Bronchial epithelial cell (primary cell): ENCODE measurements around the gene IRX4. TPM values are rescaled to one million over a fixed set of nuclear protein-coding genes. Genes with fewer than 3 reads are reported as not detected.
A peak's percentile ranks its signal among the peaks of the same experiment; 100 is the strongest.
"Not testable (repeated sequence)": the region's sequence is repeated elsewhere in the genome, so short reads cannot be mapped to it uniquely, and the experiment has no call there.

ENCODE experiments used
- DNase-seq: peaks from one replicate; pipeline ENCODE4 v3.0.0-alpha.2; 2010; ENCODE audit warnings: low read depth
- FAIRE-seq: peaks from 2 replicates; lab custom pipeline; 2011; peaks lifted over from hg19 to GRCh38; lab: Jason Lieb, UNC
- H3K27me3 ChIP-seq: 2 replicates; pipeline ENCODE4 v1.5.1; 2011; ENCODE audit warnings: low read length; ENCODE audit not compliant: control insufficient read depth, insufficient read depth
- H3K36me3 ChIP-seq: 2 replicates; pipeline ENCODE4 v1.5.1; 2011; ENCODE audit warnings: low read length; ENCODE audit not compliant: control insufficient read depth, insufficient read depth
- H3K4me3 ChIP-seq: 2 replicates; pipeline ENCODE4 v1.5.1; 2011; ENCODE audit warnings: mild to moderate bottlenecking, low read depth, low read length, control low read depth
- total RNA-seq: library from RNA; depleted of rRNA; stranded (reverse); fragments of >200 nt; gene quantifications from 2 replicates; pipeline ENCODE4 v1.2.1, GENCODE V29; 2014
- TF ChIP-seq, protein P1 (sequence below): IDR thresholded peaks from 2 replicates; pipeline ENCODE4 v1.5.1; 2011; ENCODE audit warnings: mild to moderate bottlenecking, moderate library complexity, low read length, control low read depth, inconsistent platforms; ENCODE audit not compliant: insufficient read depth, severe bottlenecking

IRX4 gene
- total RNA-seq, 1 donor from 2014 or later = 1.1 TPM

DNA sequence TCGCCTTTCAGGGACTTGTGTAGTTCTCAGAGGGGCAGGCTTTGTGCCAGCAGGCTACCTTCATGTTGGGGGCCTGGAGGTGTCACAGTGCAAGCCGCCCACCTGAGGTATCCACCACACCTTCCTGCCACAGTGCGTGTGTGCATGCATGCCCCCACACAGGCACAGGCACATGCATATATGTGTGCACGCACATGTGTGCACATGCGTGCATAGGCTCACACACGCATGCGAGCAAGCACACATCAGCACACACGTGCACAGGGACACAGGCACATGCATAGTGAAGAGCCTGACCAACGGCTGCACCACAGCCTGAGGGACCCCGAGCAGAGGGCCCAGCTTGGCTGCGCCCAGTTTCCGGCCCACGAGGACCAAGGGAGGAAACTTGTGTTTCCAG lies 36.1 kb downstream of the IRX4 start:
- TF ChIP-seq, protein P1, sequence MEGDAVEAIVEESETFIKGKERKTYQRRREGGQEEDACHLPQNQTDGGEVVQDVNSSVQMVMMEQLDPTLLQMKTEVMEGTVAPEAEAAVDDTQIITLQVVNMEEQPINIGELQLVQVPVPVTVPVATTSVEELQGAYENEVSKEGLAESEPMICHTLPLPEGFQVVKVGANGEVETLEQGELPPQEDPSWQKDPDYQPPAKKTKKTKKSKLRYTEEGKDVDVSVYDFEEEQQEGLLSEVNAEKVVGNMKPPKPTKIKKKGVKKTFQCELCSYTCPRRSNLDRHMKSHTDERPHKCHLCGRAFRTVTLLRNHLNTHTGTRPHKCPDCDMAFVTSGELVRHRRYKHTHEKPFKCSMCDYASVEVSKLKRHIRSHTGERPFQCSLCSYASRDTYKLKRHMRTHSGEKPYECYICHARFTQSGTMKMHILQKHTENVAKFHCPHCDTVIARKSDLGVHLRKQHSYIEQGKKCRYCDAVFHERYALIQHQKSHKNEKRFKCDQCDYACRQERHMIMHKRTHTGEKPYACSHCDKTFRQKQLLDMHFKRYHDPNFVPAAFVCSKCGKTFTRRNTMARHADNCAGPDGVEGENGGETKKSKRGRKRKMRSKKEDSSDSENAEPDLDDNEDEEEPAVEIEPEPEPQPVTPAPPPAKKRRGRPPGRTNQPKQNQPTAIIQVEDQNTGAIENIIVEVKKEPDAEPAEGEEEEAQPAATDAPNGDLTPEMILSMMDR = no peak
- FAIRE-seq (no peak), DNase-seq (no peak)
- H3K4me3 ChIP-seq = no peak overlapping the region
- no peaks in the 10 kb centered on the region for H3K36me3 ChIP-seq
- H3K27me3 ChIP-seq = peaks cover 5% of the 10 kb centered on the region

DNA sequence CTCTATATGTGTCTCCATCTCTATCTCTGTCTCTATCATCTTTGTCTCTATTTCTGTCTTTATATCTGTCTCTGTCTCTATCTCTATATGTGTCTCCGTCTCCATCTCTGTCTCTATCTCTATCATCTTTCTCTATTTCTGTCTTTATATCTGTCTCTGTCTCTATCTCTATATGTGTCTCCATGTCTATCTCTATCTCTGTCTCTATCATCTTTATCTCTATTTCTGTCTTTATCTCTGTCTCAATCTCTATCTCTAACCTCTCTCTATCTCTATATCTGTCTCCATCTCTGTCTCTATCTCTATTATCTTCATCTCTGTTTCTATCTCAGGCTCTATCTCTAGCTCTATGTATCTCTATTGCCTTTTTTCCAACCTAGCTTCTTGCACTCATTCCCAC lies 37.0 kb downstream of the IRX4 start:
- Histone ChIP-seq H3K27me3 (peaks cover 5% of the 10 kb centered on the region), H3K4me3 (no peak overlapping the region), H3K36me3 (no peaks in the 10 kb centered on the region)
- TF ChIP-seq, protein P1 = no peak
- FAIRE-seq (no peak), DNase-seq (no peak)

- TF ChIP-seq, protein P1 = no peak
- Histone ChIP-seq H3K4me3 (no peak overlapping the region), H3K36me3 (no peaks in the 10 kb centered on the region), H3K27me3 (no peaks in the 10 kb centered on the region)
- DNase-seq (no peak), FAIRE-seq (no peak)
Observed at GRCh38 chr5:1844708-1845436, 37.9 kb downstream of the IRX4 start.

- H3K4me3 ChIP-seq, H3K27me3 ChIP-seq, DNase-seq, FAIRE-seq, H3K36me3 ChIP-seq: not testable (repeated sequence)
Observed at GRCh38 chr5:1843761-1844160, 39.0 kb downstream of the IRX4 start.

GRCh38 chr5:1842004-1842819 lies 40.5 kb downstream of the IRX4 start:
- no peak for FAIRE-seq
- peak; percentile 4 for DNase-seq
- Histone ChIP-seq H3K36me3 (no peaks in the 10 kb centered on the region), H3K4me3 (no peak overlapping the region), H3K27me3 (no peaks in the 10 kb centered on the region)
- TF ChIP-seq, protein P1 = no peak

- TF ChIP-seq, protein P1 = no peak
- no peaks in the 10 kb centered on the region for H3K27me3 ChIP-seq
- no peak for DNase-seq
- no peak overlapping the region for H3K4me3 ChIP-seq
- FAIRE-seq = no peak
- H3K36me3 ChIP-seq = no peaks in the 10 kb centered on the region
Observed at GRCh38 chr5:1840741-1841521, 41.8 kb downstream of the IRX4 start.
